Measurements from ENCODE around the gene ERBB2.
A peak's percentile ranks its signal among the peaks of the same experiment; 100 is the strongest.

Gene ERBB2

GRCh38 chr17:39699818-39700147 lies at the start of gene ERBB2:
ERBB2 (plus strand) TSS chr17:39700064; CDS start chr17:39700239, 175 bp downstream.
- no peak for DNase-seq (ENCODE audit: low spot score)

GRCh38 chr17:39650121-39650579 lies 49.7 kb upstream of the ERBB2 start:
- DNase-seq (ENCODE audit: low spot score) = no peak

- DNase-seq (ENCODE audit: low spot score) = no peak
These were observed 47.8 kb upstream of the ERBB2 start for GRCh38 chr17:39651923-39652586.

- no peak for DNase-seq (ENCODE audit: low spot score)
These were observed 47.1 kb upstream of the ERBB2 start for GRCh38 chr17:39652587-39653315.

- no peak for DNase-seq (ENCODE audit: low spot score)
These were observed 46.6 kb upstream of the ERBB2 start for GRCh38 chr17:39653316-39653661.

GRCh38 chr17:39653662-39654331 lies 46.1 kb upstream of the ERBB2 start:
- peak; percentile 77 for DNase-seq (ENCODE audit: low spot score)

GRCh38 chr17:39655105-39655504 lies 44.8 kb upstream of the ERBB2 start:
- DNase-seq (ENCODE audit: low spot score) = no peak

- DNase-seq (ENCODE audit: low spot score) = no peak
These were observed 41.5 kb upstream of the ERBB2 start for GRCh38 chr17:39658346-39658745.

- DNase-seq (ENCODE audit: low spot score) = no peak
These were observed 41.1 kb upstream of the ERBB2 start for GRCh38 chr17:39658760-39659159.

- DNase-seq (ENCODE audit: low spot score) = peak; percentile 36
These were observed 40.4 kb upstream of the ERBB2 start for GRCh38 chr17:39659279-39660010.

GRCh38 chr17:39660011-39660360 lies 39.9 kb upstream of the ERBB2 start:
- no peak for DNase-seq (ENCODE audit: low spot score)

- DNase-seq (ENCODE audit: low spot score) = no peak
These were observed 39.2 kb upstream of the ERBB2 start for GRCh38 chr17:39660397-39661385.

GRCh38 chr17:39661744-39662541 lies 37.9 kb upstream of the ERBB2 start:
- no peak for DNase-seq (ENCODE audit: low spot score)

GRCh38 chr17:39662551-39663339 lies 37.1 kb upstream of the ERBB2 start:
- DNase-seq (ENCODE audit: low spot score) = no peak

GRCh38 chr17:39663340-39663687 lies 36.5 kb upstream of the ERBB2 start:
- no peak for DNase-seq (ENCODE audit: low spot score)

- no peak for DNase-seq (ENCODE audit: low spot score)
These were observed 35.9 kb upstream of the ERBB2 start for GRCh38 chr17:39663688-39664580.

GRCh38 chr17:39664581-39665561 lies 35.0 kb upstream of the ERBB2 start, which contains the start of gene TCAP:
TCAP (plus strand) TSS chr17:39665349; CDS start chr17:39665360, 11 bp downstream.
- DNase-seq (ENCODE audit: low spot score) = no peak
